ENCODE data around the gene CCDC197. TPM values are rescaled to one million over a fixed set of nuclear protein-coding genes. Genes with fewer than 3 reads are reported as not detected.

CCDC197 gene
- total RNA-seq, 2 donors from 2014 or later: not detected

- H3K36me3 ChIP-seq (ENCODE audit: control insufficient read depth, insufficient read depth, low read length): peaks cover 3% of the 10 kb centered on the region
- Mint-ChIP-seq H3K27ac (no peak overlapping the region), H3K4me3 (no peak overlapping the region), H3K9me3 (peaks cover 14% of the 10 kb centered on the region), H3K27me3 (ENCODE audit: insufficient read depth) (no peaks in the 10 kb centered on the region), H3K36me3 (ENCODE audit: low read depth) (peaks cover 14% of the 10 kb centered on the region), H3K4me1 (peaks cover 9% of the 10 kb centered on the region)
- H3K27ac ChIP-seq (ENCODE audit: low read depth, low read length): no peak overlapping the region
- peaks cover 10% of the 10 kb centered on the region for H3K9me3 ChIP-seq (ENCODE audit: control insufficient read depth, low read length)
- H3K4me3 ChIP-seq (ENCODE audit: low read length): no peak overlapping the region
- no peak overlapping the region for H3K9ac ChIP-seq (ENCODE audit: extremely low read depth, low read length, poor library complexity, severe bottlenecking)
- no peak for DNase-seq
- no peak for TF ChIP-seq CTCF (conservative IDR thresholded peaks at IDR 0.05)
- H3K4me1 ChIP-seq (ENCODE audit: control insufficient read depth, insufficient read depth, low read length): peaks cover 4% of the 10 kb centered on the region
- H3K27me3 ChIP-seq (ENCODE audit: control insufficient read depth, insufficient read depth, low read length, poor library complexity, severe bottlenecking): no peaks in the 10 kb centered on the region
- 90 to 96% methylated on average over 7 to 9 of the region's 9 CpGs for WGBS, 2 experiments (ENCODE audit: insufficient coverage in 1 of 2, insufficient read length in 1 of 2)
These were observed 40.9 kb downstream of the CCDC197 start for GRCh38 chr14:94037954-94038353.

GRCh38 chr14:94038510-94038909, 41.4 kb downstream of the CCDC197 start:
- Mint-ChIP-seq H3K27ac (no peak overlapping the region), H3K4me1 (peaks cover 9% of the 10 kb centered on the region), H3K4me3 (no peak overlapping the region), H3K27me3 (ENCODE audit: insufficient read depth) (no peaks in the 10 kb centered on the region), H3K36me3 (ENCODE audit: low read depth) (peaks cover 14% of the 10 kb centered on the region), H3K9me3 (peaks cover 14% of the 10 kb centered on the region)
- H3K27me3 ChIP-seq (ENCODE audit: control insufficient read depth, insufficient read depth, low read length, poor library complexity, severe bottlenecking): no peaks in the 10 kb centered on the region
- no peak overlapping the region for H3K9ac ChIP-seq (ENCODE audit: extremely low read depth, low read length, poor library complexity, severe bottlenecking)
- H3K36me3 ChIP-seq (ENCODE audit: control insufficient read depth, insufficient read depth, low read length): peaks cover 3% of the 10 kb centered on the region
- no peak for TF ChIP-seq CTCF (conservative IDR thresholded peaks at IDR 0.05)
- peaks cover 4% of the 10 kb centered on the region for H3K4me1 ChIP-seq (ENCODE audit: control insufficient read depth, insufficient read depth, low read length)
- no peak for DNase-seq
- H3K4me3 ChIP-seq (ENCODE audit: low read length): no peak overlapping the region
- 89 to 100% methylated on average over 2 to 6 of the region's 7 CpGs for WGBS, 2 experiments (ENCODE audit: insufficient coverage in 1 of 2, insufficient read length in 1 of 2)
- H3K9me3 ChIP-seq (ENCODE audit: control insufficient read depth, low read length): peaks cover 10% of the 10 kb centered on the region
- no peak overlapping the region for H3K27ac ChIP-seq (ENCODE audit: low read depth, low read length)

GRCh38 chr14:94038921-94039629, 42.0 kb downstream of the CCDC197 start:
- peaks cover 10% of the 10 kb centered on the region for H3K9me3 ChIP-seq (ENCODE audit: control insufficient read depth, low read length)
- Mint-ChIP-seq H3K27me3 (ENCODE audit: insufficient read depth) (no peaks in the 10 kb centered on the region), H3K4me3 (no peak overlapping the region), H3K9me3 (peaks cover 12% of the 10 kb centered on the region), H3K36me3 (ENCODE audit: low read depth) (peaks cover 11% of the 10 kb centered on the region), H3K4me1 (peaks cover 9% of the 10 kb centered on the region), H3K27ac (no peak overlapping the region)
- DNase-seq: no peak
- WGBS, 2 experiments (ENCODE audit: insufficient coverage in 1 of 2, insufficient read length in 1 of 2): 93 to 96% methylated on average over 5 to 11 of the region's 11 CpGs
- no peak overlapping the region for H3K4me3 ChIP-seq (ENCODE audit: low read length)
- H3K9ac ChIP-seq (ENCODE audit: extremely low read depth, low read length, poor library complexity, severe bottlenecking): no peak overlapping the region
- no peak overlapping the region for H3K27ac ChIP-seq (ENCODE audit: low read depth, low read length)
- no peak for TF ChIP-seq CTCF (conservative IDR thresholded peaks at IDR 0.05)
- H3K27me3 ChIP-seq (ENCODE audit: control insufficient read depth, insufficient read depth, low read length, poor library complexity, severe bottlenecking): no peaks in the 10 kb centered on the region
- peaks cover 3% of the 10 kb centered on the region for H3K36me3 ChIP-seq (ENCODE audit: control insufficient read depth, insufficient read depth, low read length)
- peaks cover 4% of the 10 kb centered on the region for H3K4me1 ChIP-seq (ENCODE audit: control insufficient read depth, insufficient read depth, low read length)
